Mesendoderm (in vitro differentiated cells): Measurements from ENCODE around the gene DIAPH1.
A peak's percentile ranks its signal among the peaks of the same experiment; 100 is the strongest.

ENCODE experiments used
- DNase-seq: peaks from one replicate; pipeline ENCODE4 v3.0.0; 2013
- H2AK5ac ChIP-seq: 2 replicates; pipeline ENCODE4 v1.6.1; 2013; ENCODE audit warnings: low read length, inconsistent platforms
- H2BK120ac ChIP-seq: 2 replicates; pipeline ENCODE4 v1.6.1; 2013; ENCODE audit warnings: low read depth, mild to moderate bottlenecking, low read length, moderate library complexity, mixed read lengths
- H2BK15ac ChIP-seq: replicated peaks from 2 replicates; pipeline ENCODE4 v1.6.1; 2013; ENCODE audit warnings: low read depth, mild to moderate bottlenecking, moderate library complexity
- H2BK5ac ChIP-seq: 2 replicates; pipeline ENCODE4 v1.6.1; 2013; ENCODE audit warnings: low read length, inconsistent platforms
- H3K18ac ChIP-seq: 2 replicates; pipeline ENCODE4 v1.6.1; 2013; ENCODE audit warnings: mild to moderate bottlenecking, low read length, mixed read lengths
- H3K23ac ChIP-seq: one replicate; pipeline ENCODE4 v1.6.1; 2013; ENCODE audit warnings: low read length
- H3K27ac ChIP-seq: 2 replicates; pipeline ENCODE4 v1.5.1; 2013; ENCODE audit warnings: low read depth, mild to moderate bottlenecking, inconsistent platforms, low read length, moderate library complexity
- H3K27me3 ChIP-seq: 2 replicates; pipeline ENCODE4 v1.6.1; 2013; ENCODE audit warnings: low read length, control low read depth, mild to moderate bottlenecking, inconsistent platforms; ENCODE audit not compliant: insufficient read depth, poor library complexity
- H3K36me3 ChIP-seq: 2 replicates; pipeline ENCODE4 v1.6.1; 2013; ENCODE audit warnings: low read length, inconsistent platforms; ENCODE audit not compliant: control insufficient read depth, insufficient read depth
- H3K4ac ChIP-seq: one replicate; pipeline ENCODE4 v1.6.1; 2013; ENCODE audit warnings: low read depth, mild to moderate bottlenecking, low read length, moderate library complexity
- H3K4me1 ChIP-seq: 2 replicates; pipeline ENCODE4 v1.6.1; 2013; ENCODE audit warnings: low read depth, low read length, inconsistent platforms; ENCODE audit not compliant: control insufficient read depth
- H3K4me2 ChIP-seq: 2 replicates; pipeline ENCODE4 v1.6.1; 2013; ENCODE audit warnings: low read length
- H3K4me3 ChIP-seq: 2 replicates; pipeline ENCODE4 v1.5.1; 2013; ENCODE audit warnings: mild to moderate bottlenecking, low read length
- H3K56ac ChIP-seq: one replicate; pipeline ENCODE4 v1.6.1; 2013; ENCODE audit warnings: low read length
- H3K79me1 ChIP-seq: 2 replicates; pipeline ENCODE4 v1.6.1; 2013; ENCODE audit warnings: low read length, inconsistent platforms
- H3K79me2 ChIP-seq: 2 replicates; pipeline ENCODE4 v1.6.1; 2013; ENCODE audit warnings: mild to moderate bottlenecking, low read length; ENCODE audit not compliant: control insufficient read depth, insufficient read depth
- H3K9ac ChIP-seq: 2 replicates; pipeline ENCODE4 v1.6.1; 2013; ENCODE audit warnings: low read length, inconsistent platforms
- H4K5ac ChIP-seq: one replicate; pipeline ENCODE4 v1.6.1; 2013; ENCODE audit warnings: low read length
- H4K8ac ChIP-seq: one replicate; pipeline ENCODE4 v1.6.1; 2013; ENCODE audit warnings: low read depth, mild to moderate bottlenecking, control low read depth, low read length, moderate library complexity
- WGBS: extraction: QIAGEN DNeasy Blood & Tissue Kit; methylation state at CpG from one replicate; pipeline ENCODE4 v1.1.7; 2013; ENCODE audit warnings: low lambda C conversion rate, missing lambda C conversion rate; ENCODE audit not compliant: insufficient coverage; ENCODE audit errors: extremely low coverage; 5-methylcytosine and 5-hydroxymethylcytosine counted together

DIAPH1 gene

DNA sequence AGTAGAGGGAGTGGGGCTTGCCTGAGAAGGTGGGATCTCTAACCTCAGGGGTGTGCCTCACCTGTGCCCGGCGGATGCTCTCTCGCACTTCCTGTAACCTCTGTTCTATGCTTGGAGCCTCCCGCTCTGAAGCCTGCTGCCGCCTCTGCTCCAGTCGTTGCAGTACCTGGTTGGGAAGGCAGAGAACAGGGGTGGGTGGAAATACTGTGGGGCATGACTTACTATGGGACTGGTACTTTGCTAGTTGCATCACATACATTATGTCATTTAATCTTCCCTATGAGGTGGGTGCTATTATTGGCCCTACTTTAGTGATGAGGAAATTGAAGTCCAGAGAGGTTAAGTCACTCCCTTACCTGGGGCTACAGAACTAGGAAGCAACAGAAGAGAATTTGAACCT, 27.2 kb upstream of the DIAPH1 start:
- H3K36me3 ChIP-seq, result no peaks in the 10 kb centered on the region
- H3K4me1 ChIP-seq, result peaks cover 2% of the 10 kb centered on the region
- no peak overlapping the region for H4K5ac ChIP-seq
- H3K9ac ChIP-seq, result no peak overlapping the region
- H4K8ac ChIP-seq, result no peak overlapping the region
- WGBS, result no CpG with 5 or more reads among the region's 6 CpGs
- H2BK15ac ChIP-seq, result no peak overlapping the region
- no peak overlapping the region for H2AK5ac ChIP-seq
- no peak overlapping the region for H3K4ac ChIP-seq
- no peaks in the 10 kb centered on the region for H3K27me3 ChIP-seq
- no peak overlapping the region for H3K4me3 ChIP-seq
- DNase-seq, result no peak
- H2BK120ac ChIP-seq, result no peak overlapping the region
- H3K56ac ChIP-seq, result no peak overlapping the region
- H3K4me2 ChIP-seq, result no peak overlapping the region
- H3K27ac ChIP-seq, result no peak overlapping the region
- H3K79me2 ChIP-seq, result no peaks in the 10 kb centered on the region
- H3K23ac ChIP-seq, result no peak overlapping the region
- no peaks in the 10 kb centered on the region for H3K79me1 ChIP-seq
- no peak overlapping the region for H3K18ac ChIP-seq
- H2BK5ac ChIP-seq, result no peak overlapping the region

DNA sequence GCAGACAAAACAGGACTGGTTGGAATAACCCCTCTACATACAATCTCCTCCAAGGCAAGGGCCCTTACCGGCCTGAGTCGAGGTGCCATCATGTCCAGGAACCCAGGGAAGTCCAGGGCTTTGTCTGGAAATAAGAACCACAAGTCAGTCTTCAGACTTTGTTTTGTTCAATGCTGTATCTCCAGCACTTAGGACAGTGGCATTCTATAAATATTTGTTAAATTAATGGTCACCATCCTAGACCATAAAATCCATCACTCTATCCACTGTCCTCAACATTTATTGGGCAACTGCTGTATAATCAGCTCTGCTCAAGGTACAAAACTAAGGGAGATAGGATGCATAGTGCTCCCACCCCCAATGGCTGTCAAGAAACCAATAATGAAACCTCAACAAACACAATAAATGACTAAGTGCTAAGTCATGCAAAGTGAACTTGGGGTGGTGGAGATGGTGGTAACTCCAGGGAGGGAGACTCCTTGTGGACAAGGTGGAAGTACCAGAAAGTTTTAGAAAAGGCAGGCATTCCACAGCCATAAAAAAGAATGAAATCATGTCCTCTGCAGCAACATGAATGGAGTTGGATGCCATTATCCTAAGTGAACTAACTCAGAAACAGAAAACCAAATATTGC, 23.0 kb upstream of the DIAPH1 start:
- DNase-seq, result peak; percentile 82
- Histone ChIP-seq H3K27me3 (no peaks in the 10 kb centered on the region), H3K27ac (no peak overlapping the region), H3K4me1 (peaks cover 2% of the 10 kb centered on the region), H3K79me2 (no peaks in the 10 kb centered on the region), H4K5ac (no peak overlapping the region), H3K36me3 (no peaks in the 10 kb centered on the region), H2BK5ac (no peak overlapping the region), H3K4me2 (no peak overlapping the region), H3K4ac (no peak overlapping the region), H2BK15ac (no peak overlapping the region), H2AK5ac (no peak overlapping the region), H3K18ac (no peak overlapping the region), H4K8ac (no peak overlapping the region), H2BK120ac (no peak overlapping the region), H3K4me3 (no peak overlapping the region), H3K56ac (no peak overlapping the region), H3K9ac (no peak overlapping the region), H3K79me1 (no peaks in the 10 kb centered on the region), H3K23ac (no peak overlapping the region)
- WGBS, result no CpG with 5 or more reads among the region's 2 CpGs

DNA sequence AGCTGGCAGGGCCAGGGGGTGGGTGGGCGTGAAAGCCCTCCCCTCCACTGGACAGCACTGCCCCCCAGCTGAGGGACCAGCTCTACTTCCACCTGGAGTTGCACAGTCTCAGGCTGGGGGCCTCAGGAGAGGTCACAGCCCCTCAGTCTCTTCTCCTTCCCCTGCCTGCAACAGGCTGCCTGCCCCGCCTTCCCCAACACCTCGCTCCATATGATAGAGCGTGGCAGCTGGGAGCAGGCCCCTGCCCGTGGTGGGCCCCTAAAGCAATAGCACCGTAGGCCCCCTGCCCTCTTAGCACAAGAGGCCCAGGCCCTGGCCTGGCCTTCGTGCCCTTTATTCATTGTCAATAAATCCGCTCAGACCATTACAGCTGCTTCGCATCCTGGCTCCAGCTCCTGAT, 21.9 kb upstream of the DIAPH1 start:
- Histone ChIP-seq H3K56ac (no peak overlapping the region), H3K18ac (no peak overlapping the region), H2BK5ac (no peak overlapping the region), H3K27me3 (no peaks in the 10 kb centered on the region), H3K36me3 (no peaks in the 10 kb centered on the region), H3K79me1 (peaks cover 5% of the 10 kb centered on the region), H3K4ac (no peak overlapping the region), H2BK120ac (no peak overlapping the region), H3K79me2 (peaks cover 7% of the 10 kb centered on the region), H2BK15ac (no peak overlapping the region), H3K9ac (no peak overlapping the region), H3K23ac (no peak overlapping the region), H3K27ac (no peak overlapping the region), H3K4me1 (peaks cover 2% of the 10 kb centered on the region), H4K8ac (no peak overlapping the region), H3K4me3 (no peak overlapping the region), H2AK5ac (no peak overlapping the region), H3K4me2 (no peak overlapping the region), H4K5ac (no peak overlapping the region)
- WGBS, result no CpG with 5 or more reads among the region's 9 CpGs
- DNase-seq, result no peak

GRCh38 chr5:141640051-141640415, 21.2 kb upstream of the DIAPH1 start:
- H4K5ac ChIP-seq, result no peak overlapping the region
- H2AK5ac ChIP-seq, result no peak overlapping the region
- H3K18ac ChIP-seq, result no peak overlapping the region
- H3K79me2 ChIP-seq, result peaks cover 14% of the 10 kb centered on the region
- H3K79me1 ChIP-seq, result peaks cover 5% of the 10 kb centered on the region
- H2BK120ac ChIP-seq, result no peak overlapping the region
- H3K27me3 ChIP-seq, result no peaks in the 10 kb centered on the region
- H3K56ac ChIP-seq, result no peak overlapping the region
- no peak overlapping the region for H3K4me3 ChIP-seq
- no peak overlapping the region for H3K4ac ChIP-seq
- H3K9ac ChIP-seq, result no peak overlapping the region
- no peak overlapping the region for H2BK15ac ChIP-seq
- WGBS, result no CpG with 5 or more reads among the region's 3 CpGs
- H3K36me3 ChIP-seq, result no peaks in the 10 kb centered on the region
- H3K4me2 ChIP-seq, result no peak overlapping the region
- H2BK5ac ChIP-seq, result no peak overlapping the region
- no peak overlapping the region for H3K27ac ChIP-seq
- no peak overlapping the region for H3K23ac ChIP-seq
- no peak overlapping the region for H4K8ac ChIP-seq
- DNase-seq, result no peak
- peaks cover 2% of the 10 kb centered on the region for H3K4me1 ChIP-seq

- Histone ChIP-seq H3K4me2 (no peak overlapping the region), H4K5ac (no peak overlapping the region), H2BK5ac (no peak overlapping the region), H3K9ac (no peak overlapping the region), H2BK120ac (no peak overlapping the region), H3K27me3 (no peaks in the 10 kb centered on the region), H3K18ac (no peak overlapping the region), H3K27ac (no peak overlapping the region), H2AK5ac (no peak overlapping the region), H4K8ac (no peak overlapping the region), H3K79me1 (peaks cover 8% of the 10 kb centered on the region), H3K36me3 (no peaks in the 10 kb centered on the region), H3K56ac (no peak overlapping the region), H3K23ac (no peak overlapping the region), H3K4me1 (peaks cover 2% of the 10 kb centered on the region), H3K79me2 (peaks cover 19% of the 10 kb centered on the region), H3K4ac (no peak overlapping the region), H2BK15ac (no peak overlapping the region), H3K4me3 (no peak overlapping the region)
- no CpG with 5 or more reads among the region's 12 CpGs for WGBS
- no peak for DNase-seq
Measured at GRCh38 chr5:141639357-141640050, 20.7 kb upstream of the DIAPH1 start.

DNA sequence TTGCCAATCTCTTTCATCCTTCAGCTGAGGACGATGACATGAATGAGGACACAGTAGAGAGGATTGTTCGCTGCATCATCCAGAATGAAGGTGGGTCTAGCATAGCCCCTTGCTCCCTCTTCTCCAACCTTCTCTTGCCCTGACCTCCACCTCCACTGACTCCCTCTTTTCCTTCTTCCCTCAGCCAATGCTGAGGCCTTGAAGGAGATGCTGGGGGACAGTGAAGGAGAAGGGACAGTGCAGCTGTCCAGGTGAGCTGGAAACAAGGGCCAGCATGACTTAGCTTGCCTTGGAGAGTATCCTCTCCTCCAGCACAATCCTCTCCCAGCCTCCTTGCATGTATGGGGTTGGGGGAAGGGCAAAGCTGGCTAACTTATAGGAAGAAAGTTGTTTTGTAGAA, 20.0 kb upstream of the DIAPH1 start:
- Histone ChIP-seq H2BK15ac (no peak overlapping the region), H3K4ac (no peak overlapping the region), H3K4me3 (no peak overlapping the region), H2AK5ac (no peak overlapping the region), H3K4me2 (no peak overlapping the region), H3K79me1 (peaks cover 9% of the 10 kb centered on the region), H3K79me2 (peaks cover 21% of the 10 kb centered on the region), H3K4me1 (peaks cover 2% of the 10 kb centered on the region), H2BK120ac (no peak overlapping the region), H3K18ac (no peak overlapping the region), H3K27me3 (no peaks in the 10 kb centered on the region), H3K9ac (no peak overlapping the region), H4K8ac (no peak overlapping the region), H4K5ac (no peak overlapping the region), H3K36me3 (no peaks in the 10 kb centered on the region), H3K27ac (no peak overlapping the region), H2BK5ac (no peak overlapping the region), H3K23ac (no peak overlapping the region), H3K56ac (no peak overlapping the region)
- no CpG with 5 or more reads among the region's 2 CpGs for WGBS
- no peak for DNase-seq
